ENCODE data around the gene PPARGC1A. TPM values are rescaled to one million over a fixed set of nuclear protein-coding genes. Genes with fewer than 3 reads are reported as not detected.

The PPARGC1A gene
- total and polyA plus RNA-seq, 2 of the 13 experiments (the other 11 are each of a cell fraction or from before 2014, with no cell fraction given): 20.7 to 37.3 TPM

GRCh38 chr4:23909671-23910070 is 19.8 kb upstream of the PPARGC1A start:
- in situ Hi-C loops (cut with HindIII; ENCODE audit: extremely low pct_ligation_motif_present, low pct_unique_long_range_greater_than_20kb): no loop called here
- Histone ChIP-seq H3K4me2 (ENCODE audit: low read depth, low read length) (no peak overlapping the region), H2AFZ (ENCODE audit: low read length) (no peak overlapping the region), H3K79me2 (ENCODE audit: insufficient read depth, low read length) (no peaks in the 10 kb centered on the region), H3K27ac (ENCODE audit: extremely low read length, insufficient read depth, low read length) (no peak overlapping the region), H3K9me3 (ENCODE audit: low read length) (no peaks in the 10 kb centered on the region), H3K36me3 (replicated peaks in 1 of 2; ENCODE audit: control insufficient read depth in 1 of 2, insufficient read depth in 2 of 2, low read length in 2 of 2) (no peaks in the 10 kb centered on the region), H3K4me1 (ENCODE audit: insufficient read depth, low read length) (peaks cover 12% of the 10 kb centered on the region), H3K9ac (ENCODE audit: insufficient read depth, low read depth, low read length) (no peak overlapping the region), H3K27me3 (ENCODE audit: control insufficient read depth in 1 of 2, insufficient read depth in 2 of 2, low read length in 2 of 2) (no peaks in the 10 kb centered on the region), H3K4me3 (replicated peaks in 1 of 3; ENCODE audit: insufficient read depth in 1 of 3, low read depth in 2 of 3, low read length in 3 of 3) (no peak overlapping the region), H4K20me1 (ENCODE audit: insufficient read depth, low read length) (no peaks in the 10 kb centered on the region)
- ATAC-seq: no peak
- intact Hi-C loops (cut with micrococcal nuclease; ENCODE audit: unreplicated experiment): no loop called here
- TF ChIP-seq TRIM24 (CRISPR knock-in tag; IDR thresholded peaks at IDR 0.05): no peak
- TF ChIP-seq, protein P1, sequence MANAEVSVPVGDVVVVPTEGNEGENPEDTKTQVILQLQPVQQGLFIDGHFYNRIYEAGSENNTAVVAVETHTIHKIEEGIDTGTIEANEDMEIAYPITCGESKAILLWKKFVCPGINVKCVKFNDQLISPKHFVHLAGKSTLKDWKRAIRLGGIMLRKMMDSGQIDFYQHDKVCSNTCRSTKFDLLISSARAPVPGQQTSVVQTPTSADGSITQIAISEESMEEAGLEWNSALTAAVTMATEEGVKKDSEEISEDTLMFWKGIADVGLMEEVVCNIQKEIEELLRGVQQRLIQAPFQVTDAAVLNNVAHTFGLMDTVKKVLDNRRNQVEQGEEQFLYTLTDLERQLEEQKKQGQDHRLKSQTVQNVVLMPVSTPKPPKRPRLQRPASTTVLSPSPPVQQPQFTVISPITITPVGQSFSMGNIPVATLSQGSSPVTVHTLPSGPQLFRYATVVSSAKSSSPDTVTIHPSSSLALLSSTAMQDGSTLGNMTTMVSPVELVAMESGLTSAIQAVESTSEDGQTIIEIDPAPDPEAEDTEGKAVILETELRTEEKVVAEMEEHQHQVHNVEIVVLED (CRISPR knock-in tag; IDR thresholded peaks at IDR 0.05; ENCODE audit: borderline replicate concordance): no peak
- TF ChIP-seq TOE1 (CRISPR knock-in tag; IDR thresholded peaks at IDR 0.05): no peak
- TF ChIP-seq, protein P2, sequence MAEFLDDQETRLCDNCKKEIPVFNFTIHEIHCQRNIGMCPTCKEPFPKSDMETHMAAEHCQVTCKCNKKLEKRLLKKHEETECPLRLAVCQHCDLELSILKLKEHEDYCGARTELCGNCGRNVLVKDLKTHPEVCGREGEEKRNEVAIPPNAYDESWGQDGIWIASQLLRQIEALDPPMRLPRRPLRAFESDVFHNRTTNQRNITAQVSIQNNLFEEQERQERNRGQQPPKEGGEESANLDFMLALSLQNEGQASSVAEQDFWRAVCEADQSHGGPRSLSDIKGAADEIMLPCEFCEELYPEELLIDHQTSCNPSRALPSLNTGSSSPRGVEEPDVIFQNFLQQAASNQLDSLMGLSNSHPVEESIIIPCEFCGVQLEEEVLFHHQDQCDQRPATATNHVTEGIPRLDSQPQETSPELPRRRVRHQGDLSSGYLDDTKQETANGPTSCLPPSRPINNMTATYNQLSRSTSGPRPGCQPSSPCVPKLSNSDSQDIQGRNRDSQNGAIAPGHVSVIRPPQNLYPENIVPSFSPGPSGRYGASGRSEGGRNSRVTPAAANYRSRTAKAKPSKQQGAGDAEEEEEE (CRISPR knock-in tag; IDR thresholded peaks at IDR 0.05; ENCODE audit: borderline replicate concordance): no peak
- no peak for FAIRE-seq
- ChIA-PET CTCF (ENCODE audit: low intra/inter-chr PET ratio, low total read pairs) (no interaction called here), POLR2A (no interaction called here)
- BruUV-seq (replicated peaks): no TSS peak
- no peak for DNase-seq (ENCODE audit: low spot score)
- WGBS (ENCODE audit: low lambda C conversion rate): 0% methylated on average over 1 of the region's 1 CpG

GRCh38 chr4:23906839-23907238 is 17.0 kb upstream of the PPARGC1A start:
- Histone ChIP-seq H3K9ac (ENCODE audit: insufficient read depth, low read depth, low read length) (no peak overlapping the region), H3K4me3 (replicated peaks in 1 of 3; ENCODE audit: insufficient read depth in 1 of 3, low read depth in 2 of 3, low read length in 3 of 3) (no peak overlapping the region), H3K36me3 (replicated peaks in 1 of 2; ENCODE audit: control insufficient read depth in 1 of 2, insufficient read depth in 2 of 2, low read length in 2 of 2) (no peaks in the 10 kb centered on the region), H3K4me1 (ENCODE audit: insufficient read depth, low read length) (peaks cover 23% of the 10 kb centered on the region), H3K27me3 (ENCODE audit: control insufficient read depth in 1 of 2, insufficient read depth in 2 of 2, low read length in 2 of 2) (no peaks in the 10 kb centered on the region), H3K9me3 (ENCODE audit: low read length) (no peaks in the 10 kb centered on the region), H3K4me2 (ENCODE audit: low read depth, low read length) (no peak overlapping the region; the same call in 1 of the 2 replicates), H3K27ac (ENCODE audit: extremely low read length, insufficient read depth, low read length) (no peak overlapping the region), H4K20me1 (ENCODE audit: insufficient read depth, low read length) (no peaks in the 10 kb centered on the region), H2AFZ (ENCODE audit: low read length) (no peak overlapping the region), H3K79me2 (ENCODE audit: insufficient read depth, low read length) (no peaks in the 10 kb centered on the region)
- in situ Hi-C loops (cut with HindIII; ENCODE audit: extremely low pct_ligation_motif_present, low pct_unique_long_range_greater_than_20kb) (no loop called here), intact Hi-C loops (cut with micrococcal nuclease; ENCODE audit: unreplicated experiment) (no loop called here)
- no TSS peak for BruUV-seq (replicated peaks)
- CTCF ChIA-PET (ENCODE audit: low intra/inter-chr PET ratio, low total read pairs): no interaction called here
- 30% methylated on average over 3 of the region's 3 CpGs for WGBS (ENCODE audit: low lambda C conversion rate)
- ATAC-seq: no peak
- POLR2A ChIA-PET: no interaction called here
- TF ChIP-seq RORA (CRISPR knock-in tag; IDR thresholded peaks at IDR 0.05): no peak
- TF ChIP-seq ZSCAN21 (CRISPR knock-in tag; IDR thresholded peaks at IDR 0.05; ENCODE audit: borderline replicate concordance): no peak
- TF ChIP-seq ZNF20 (CRISPR knock-in tag; IDR thresholded peaks at IDR 0.05): no peak
- no peak for TF ChIP-seq ZNF788 (CRISPR knock-in tag; IDR thresholded peaks at IDR 0.05; ENCODE audit: borderline replicate concordance)
- no peak for TF ChIP-seq DR1 (CRISPR knock-in tag; IDR thresholded peaks at IDR 0.05)
- no peak for TF ChIP-seq CCAR2 (optimal IDR thresholded peaks at IDR 0.05; ENCODE audit: low read depth, low read length)
- TF ChIP-seq YEATS4 (CRISPR knock-in tag; IDR thresholded peaks at IDR 0.05; ENCODE audit: borderline replicate concordance): no peak
- no peak for TF ChIP-seq RBFOX2 (IDR thresholded peaks at IDR 0.05; ENCODE audit: low read depth, low read length)
- TF ChIP-seq IKZF4 (CRISPR knock-in tag; IDR thresholded peaks at IDR 0.05; ENCODE audit: borderline replicate concordance, low read depth, not compliant biosample characterization): no peak
- no peak for TF ChIP-seq SMAD3 (CRISPR knock-in tag; IDR thresholded peaks at IDR 0.05)
- no peak for FAIRE-seq
- DNase-seq (ENCODE audit: low spot score): no peak

Data from HepG2 (cell line).